Measurements from ENCODE around the gene TRABD2B.

The TRABD2B gene

GRCh38 chr1:47727697-47728085 lies 269.5 kb downstream of the TRABD2B start:
- DNase-seq (ENCODE audit: low read depth), result no peak
- H3K4me3 ChIP-seq (ENCODE audit: low read length), result no peak overlapping the region
- no peak for TF ChIP-seq CTCF (IDR thresholded peaks at IDR 0.05; ENCODE audit: insufficient read depth, low read depth, low read length, missing control alignments)

- TF ChIP-seq CTCF (IDR thresholded peaks at IDR 0.05; ENCODE audit: insufficient read depth, low read depth, low read length, missing control alignments), result no peak
- no peak for DNase-seq (ENCODE audit: low read depth)
- H3K4me3 ChIP-seq (ENCODE audit: low read length), result no peak overlapping the region
Measured at GRCh38 chr1:47727051-47727696, 270.0 kb downstream of the TRABD2B start.

GRCh38 chr1:47725992-47726855 lies 271.0 kb downstream of the TRABD2B start:
- no peak overlapping the region for H3K4me3 ChIP-seq (ENCODE audit: low read length)
- peak; percentile 79 for DNase-seq (ENCODE audit: low read depth)
- TF ChIP-seq CTCF (IDR thresholded peaks at IDR 0.05; ENCODE audit: insufficient read depth, low read depth, low read length, missing control alignments), result peak; percentile 99

GRCh38 chr1:47725511-47725991 lies 271.6 kb downstream of the TRABD2B start:
- no peak for DNase-seq (ENCODE audit: low read depth)
- TF ChIP-seq CTCF (IDR thresholded peaks at IDR 0.05; ENCODE audit: insufficient read depth, low read depth, low read length, missing control alignments), result no peak
- H3K4me3 ChIP-seq (ENCODE audit: low read length), result no peak overlapping the region

GRCh38 chr1:47725000-47725473 lies 272.1 kb downstream of the TRABD2B start:
- no peak overlapping the region for H3K4me3 ChIP-seq (ENCODE audit: low read length)
- TF ChIP-seq CTCF (IDR thresholded peaks at IDR 0.05; ENCODE audit: insufficient read depth, low read depth, low read length, missing control alignments), result no peak
- no peak for DNase-seq (ENCODE audit: low read depth)

GRCh38 chr1:47724432-47724999 lies 272.7 kb downstream of the TRABD2B start:
- no peak for TF ChIP-seq CTCF (IDR thresholded peaks at IDR 0.05; ENCODE audit: insufficient read depth, low read depth, low read length, missing control alignments)
- DNase-seq (ENCODE audit: low read depth), result peak; percentile 36
- no peak overlapping the region for H3K4me3 ChIP-seq (ENCODE audit: low read length)
